Progenitor cell of endocrine pancreas (in vitro differentiated cells): ENCODE data around the gene SORL1. TPM values are rescaled to one million over a fixed set of nuclear protein-coding genes. Genes with fewer than 3 reads are reported as not detected.

Source experiments
- DNase-seq: peaks from one replicate; pipeline ENCODE4 v3.0.0; 2021; ENCODE audit warnings: low spot score; ENCODE audit not compliant: unreplicated experiment
- H3K27ac Mint-ChIP-seq: 2 replicates; pipeline ENCODE4 v1.8.0; 2021; ENCODE audit warnings: mild to moderate bottlenecking, moderate library complexity, mixed read lengths
- H3K27me3 Mint-ChIP-seq: 2 replicates; pipeline ENCODE4 v1.8.0; 2021; ENCODE audit warnings: mixed read lengths
- H3K36me3 Mint-ChIP-seq: 2 replicates; pipeline ENCODE4 v1.8.0; 2022; ENCODE audit warnings: mixed read lengths; ENCODE audit not compliant: insufficient read depth
- H3K4me1 Mint-ChIP-seq: 2 replicates; pipeline ENCODE4 v1.8.0; 2021; ENCODE audit warnings: low read depth, mixed read lengths
- H3K4me3 Mint-ChIP-seq: 2 replicates; pipeline ENCODE4 v1.8.0; 2021; ENCODE audit warnings: low read depth, mild to moderate bottlenecking, moderate library complexity, mixed read lengths
- H3K9me3 Mint-ChIP-seq: 2 replicates; pipeline ENCODE4 v1.8.0; 2021; ENCODE audit warnings: low read depth, mixed read lengths
- CTCF ChIP-seq: fragments of 200-600 bp; sonication (generic); IDR thresholded peaks from one replicate; pipeline ENCODE4 v1.5.0; 2021; ENCODE audit warnings: antibody characterized with exemption, mild to moderate bottlenecking; ENCODE audit not compliant: unreplicated experiment
- total RNA-seq: library from RNA; stranded (reverse); gene quantifications from 2 replicates; pipeline ENCODE4 v1.2.1, GENCODE V29; 2021

Gene SORL1
- total RNA-seq, 1 donor from 2014 or later: 31.8 TPM

- H3K4me1 Mint-ChIP-seq: peaks cover 16% of the 10 kb centered on the region
- no peak overlapping the region for H3K4me3 Mint-ChIP-seq
- no peak for DNase-seq
- peaks cover 7% of the 10 kb centered on the region for H3K36me3 Mint-ChIP-seq
- H3K27ac Mint-ChIP-seq: peak overlapping the region; percentile 14
- no peaks in the 10 kb centered on the region for H3K27me3 Mint-ChIP-seq
- peaks cover 1% of the 10 kb centered on the region for H3K9me3 Mint-ChIP-seq
- no peak for TF ChIP-seq CTCF
Measured at GRCh38 chr11:121512468-121513465, 60.7 kb downstream of the SORL1 start.

DNA sequence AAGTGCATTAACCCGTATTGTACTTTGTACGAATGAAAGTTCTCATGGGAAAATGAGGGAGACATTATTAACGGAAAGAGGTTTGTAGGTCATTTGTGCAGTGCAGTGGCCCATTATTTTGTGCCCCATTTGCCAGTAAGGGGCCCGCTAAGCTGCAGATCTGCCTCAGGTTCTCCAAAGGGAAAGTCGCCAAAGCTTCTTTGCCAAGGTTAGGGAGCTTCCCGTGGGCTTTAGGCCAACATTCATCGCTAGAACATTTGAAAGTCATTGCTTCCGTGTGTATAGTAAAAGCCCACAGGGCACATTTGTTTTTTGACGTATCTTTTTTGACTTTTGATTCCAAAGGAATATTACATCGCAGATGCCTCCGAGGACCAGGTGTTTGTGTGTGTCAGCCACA lies 61.7 kb downstream of the SORL1 start:
- Mint-ChIP-seq H3K27ac (peak overlapping the region; percentile 94), H3K9me3 (no peaks in the 10 kb centered on the region), H3K4me3 (no peak overlapping the region), H3K27me3 (no peaks in the 10 kb centered on the region), H3K4me1 (peaks cover 16% of the 10 kb centered on the region), H3K36me3 (peaks cover 7% of the 10 kb centered on the region)
- TF ChIP-seq CTCF: no peak
- no peak for DNase-seq

DNA sequence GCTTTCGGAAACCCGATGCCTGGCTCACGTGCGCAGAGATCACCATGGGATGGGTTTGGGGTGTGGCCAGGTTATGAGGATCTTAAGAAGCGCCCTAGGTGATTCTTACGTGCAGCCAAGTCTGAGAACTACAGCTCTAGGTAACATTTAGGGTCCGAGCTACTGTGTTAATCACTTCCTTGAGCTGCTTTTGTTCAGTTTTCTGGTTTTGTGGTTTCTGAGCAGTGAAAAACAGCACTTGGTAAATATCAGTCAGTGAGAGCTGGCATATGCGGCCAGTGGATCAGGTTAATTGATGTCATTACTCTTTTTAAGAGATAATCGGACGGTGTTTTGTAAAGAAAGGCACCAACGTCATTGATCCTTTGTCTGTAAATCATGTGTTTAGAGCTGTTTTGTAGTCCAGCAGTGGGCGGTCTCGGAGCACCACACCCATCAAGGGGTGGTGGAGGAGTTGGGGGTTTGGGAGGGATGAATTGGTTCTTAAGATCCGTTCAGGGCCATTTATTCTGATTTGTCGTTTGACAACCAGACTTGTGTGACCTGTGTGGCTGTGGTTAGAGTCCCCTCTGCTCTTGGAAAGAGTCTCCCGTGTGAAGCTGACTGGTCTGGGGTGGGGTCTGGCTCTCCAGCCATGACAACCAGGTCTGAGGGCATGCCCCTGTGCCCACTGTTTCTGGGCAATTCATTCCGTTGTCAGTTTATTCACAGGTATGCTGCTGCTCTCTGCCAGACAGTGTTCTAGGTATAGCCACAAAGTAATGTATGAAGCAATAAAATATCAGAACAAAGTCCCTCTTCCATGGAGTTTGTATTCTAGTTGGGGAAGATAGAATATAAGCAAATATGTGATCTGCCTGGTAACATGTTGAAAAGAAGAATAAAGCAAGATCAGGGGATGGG lies 62.6 kb downstream of the SORL1 start:
- Mint-ChIP-seq H3K4me3 (no peak overlapping the region), H3K36me3 (peaks cover 8% of the 10 kb centered on the region), H3K27me3 (no peaks in the 10 kb centered on the region), H3K4me1 (peaks cover 15% of the 10 kb centered on the region), H3K9me3 (no peaks in the 10 kb centered on the region), H3K27ac (peak overlapping the region; percentile 94)
- DNase-seq: no peak
- TF ChIP-seq CTCF: no peak

DNA sequence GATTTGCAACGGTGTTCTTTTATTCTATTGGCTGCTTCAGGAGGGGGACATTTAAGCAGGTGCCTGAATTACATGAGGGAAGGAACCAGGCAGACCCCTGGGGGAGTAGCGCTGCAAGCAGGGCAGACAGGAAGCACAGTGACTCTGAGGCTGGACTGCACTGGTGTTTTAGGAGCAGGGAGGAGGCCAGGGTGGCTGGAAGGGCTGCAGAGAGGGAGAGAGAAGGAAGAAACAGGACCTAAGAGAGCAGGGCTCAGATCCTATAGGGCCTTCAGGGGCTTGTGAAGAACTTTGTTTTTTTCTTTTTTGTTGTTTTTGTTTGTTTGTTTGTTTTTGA lies 63.2 kb downstream of the SORL1 start:
- H3K27me3 Mint-ChIP-seq: no peaks in the 10 kb centered on the region
- H3K27ac Mint-ChIP-seq: peak overlapping the region; percentile 94
- H3K9me3 Mint-ChIP-seq: no peaks in the 10 kb centered on the region
- H3K4me1 Mint-ChIP-seq: peaks cover 15% of the 10 kb centered on the region
- DNase-seq: no peak
- no peak for TF ChIP-seq CTCF
- no peak overlapping the region for H3K4me3 Mint-ChIP-seq
- peaks cover 10% of the 10 kb centered on the region for H3K36me3 Mint-ChIP-seq

DNA sequence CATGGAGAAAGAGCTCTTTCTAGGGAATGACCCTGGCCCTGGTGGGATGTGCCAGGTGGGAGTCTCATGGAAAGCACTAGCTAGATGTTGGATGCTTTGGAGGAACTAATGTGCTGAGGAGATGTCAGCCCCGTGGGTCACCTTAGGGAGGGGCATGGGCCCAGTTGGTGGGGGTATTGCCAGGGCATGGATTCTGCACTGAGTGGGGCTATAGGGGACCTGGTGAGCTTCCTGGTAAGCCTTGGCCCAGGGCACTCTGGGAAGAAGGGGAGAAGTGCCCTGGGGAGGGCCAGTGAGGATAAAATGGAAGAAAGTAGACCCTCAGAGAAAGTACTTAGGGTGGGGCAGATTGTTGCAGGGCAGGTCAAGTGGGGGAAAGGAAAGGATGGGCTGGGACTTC lies 65.9 kb downstream of the SORL1 start:
- Mint-ChIP-seq H3K9me3 (no peaks in the 10 kb centered on the region), H3K36me3 (peaks cover 15% of the 10 kb centered on the region), H3K4me1 (peaks cover 15% of the 10 kb centered on the region), H3K4me3 (no peak overlapping the region), H3K27me3 (no peaks in the 10 kb centered on the region), H3K27ac (no peak overlapping the region)
- DNase-seq: no peak
- no peak for TF ChIP-seq CTCF
